Adipose tissue (tissue), 3 donors: ENCODE data around the gene PDZRN3. TPM values are rescaled to one million over a fixed set of nuclear protein-coding genes. Genes with fewer than 3 reads are reported as not detected.

Source experiments
- H3K27ac ChIP-seq: one replicate; pipeline ENCODE4 v1.5.1; 2013; ENCODE audit warnings: low read depth, low read length
- WGBS, 3 donors: extraction: QIAGEN DNeasy Blood & Tissue Kit; methylation state at CpG; one replicate each; pipeline ENCODE4 v1.1.7; 2013; 5-methylcytosine and 5-hydroxymethylcytosine counted together
- polyA plus RNA-seq, 3 donors: library from polyadenylated mRNA; stranded (reverse); fragments of 200-250 nt; gene quantifications; one replicate each; pipeline ENCODE4 v1.2.3, GENCODE V29; 2013
- donor health status: healthy with polysubstance abuse.
- donor health status: Bipolar disorder and iron deficiency.
- donor health status: healthy.

PDZRN3 gene
- polyA plus RNA-seq, 3 donors, result 6.6 to 45.8 (median 30.8) TPM

GRCh38 chr3:73543412-73543811, 81.3 kb downstream of the PDZRN3 start:
- no peak overlapping the region for H3K27ac ChIP-seq

GRCh38 chr3:73542136-73542535, 82.6 kb downstream of the PDZRN3 start:
- no peak overlapping the region for H3K27ac ChIP-seq
- WGBS, 3 donors, result 18 to 61% (median 52%) methylated on average over 3 of the region's 3 CpGs

More at GRCh38 chr3:73543412-73543811, 81.3 kb downstream of the PDZRN3 start:
- WGBS, 3 donors, result 56 to 83% (median 79%) methylated on average over 3 of the region's 3 CpGs

GRCh38 chr3:73540969-73541740, 83.6 kb downstream of the PDZRN3 start:
- no peak overlapping the region for H3K27ac ChIP-seq
- WGBS, 3 donors, result 76 to 83% (median 77%) methylated on average over 1 of the region's 1 CpG

- H3K27ac ChIP-seq, result no peak overlapping the region
- 71 to 96% (median 76%) methylated on average over 2 of the region's 2 CpGs for whole genome bisulfite sequencing, 3 donors
Observed at GRCh38 chr3:73538486-73538885, 86.3 kb downstream of the PDZRN3 start.

GRCh38 chr3:73536952-73537351, 87.8 kb downstream of the PDZRN3 start:
- H3K27ac ChIP-seq, result no peak overlapping the region

GRCh38 chr3:73536336-73536895, 88.3 kb downstream of the PDZRN3 start:
- 81 to 94% (median 82%) methylated on average over 4 of the region's 4 CpGs for WGBS, 3 donors
- no peak overlapping the region for H3K27ac ChIP-seq

GRCh38 chr3:73535931-73536330, 88.8 kb downstream of the PDZRN3 start:
- H3K27ac ChIP-seq, result no peak overlapping the region

- H3K27ac ChIP-seq, result no peak overlapping the region
Observed at GRCh38 chr3:73535137-73535536, 89.6 kb downstream of the PDZRN3 start.

GRCh38 chr3:73530022-73530396, 94.7 kb downstream of the PDZRN3 start:
- 55 to 69% (median 65%) methylated on average over 4 of the region's 4 CpGs for WGBS, 3 donors
- no peak overlapping the region for H3K27ac ChIP-seq

GRCh38 chr3:73529308-73530021, 95.3 kb downstream of the PDZRN3 start:
- H3K27ac ChIP-seq, result no peak overlapping the region
- 65 to 71% (median 66%) methylated on average over 3 of the region's 3 CpGs for WGBS, 3 donors

- H3K27ac ChIP-seq, result no peak overlapping the region
- 85 to 93% (median 87%) methylated on average over 6 of the region's 6 CpGs for WGBS, 3 donors
Observed at GRCh38 chr3:73525591-73525990, 99.2 kb downstream of the PDZRN3 start.

- no peak overlapping the region for H3K27ac ChIP-seq
- WGBS, 3 donors, result 65 to 87% (median 73%) methylated on average over 2 of the region's 2 CpGs
Observed at GRCh38 chr3:73523661-73524060, 101.1 kb downstream of the PDZRN3 start.

- no peak overlapping the region for H3K27ac ChIP-seq
Observed at GRCh38 chr3:73521734-73522336, 102.9 kb downstream of the PDZRN3 start.

GRCh38 chr3:73520931-73521461, 103.7 kb downstream of the PDZRN3 start:
- 54 to 77% (median 65%) methylated on average over 13 of the region's 13 CpGs for WGBS, 3 donors

More at GRCh38 chr3:73521734-73522336, 102.9 kb downstream of the PDZRN3 start:
- WGBS, 3 donors, result 78 to 86% (median 85%) methylated on average over 7 of the region's 7 CpGs

GRCh38 chr3:73516631-73517030, 108.1 kb downstream of the PDZRN3 start:
- WGBS, 3 donors, result 44 to 69% (median 66%) methylated on average over 5 of the region's 5 CpGs
- no peak overlapping the region for H3K27ac ChIP-seq

More at GRCh38 chr3:73520931-73521461, 103.7 kb downstream of the PDZRN3 start:
- H3K27ac ChIP-seq, result no peak overlapping the region

- WGBS, 3 donors, result 36 to 85% (median 80%) methylated on average over 5 of the region's 5 CpGs
- no peak overlapping the region for H3K27ac ChIP-seq
Observed at GRCh38 chr3:73513260-73513659, 111.5 kb downstream of the PDZRN3 start.

GRCh38 chr3:73511571-73512525, 112.9 kb downstream of the PDZRN3 start:
- no peak overlapping the region for H3K27ac ChIP-seq
- 69 to 74% (median 69%) methylated on average over 21 of the region's 21 CpGs for WGBS, 3 donors

- H3K27ac ChIP-seq, result no peak overlapping the region
- 91 to 95% (median 92%) methylated on average over 3 of the region's 3 CpGs for WGBS, 3 donors
Observed at GRCh38 chr3:73510784-73511183, 114.0 kb downstream of the PDZRN3 start.
